ELR (cell line): ENCODE results near the gene CPNE2.

Experiments used
- DNase-seq: peaks from one replicate; pipeline ENCODE4 v3.0.0-alpha.2; 2015; ENCODE audit warnings: low read depth

The CPNE2 gene

GRCh38 chr16:57144027-57144426, 51.6 kb downstream of the CPNE2 start:
- no peak for DNase-seq

DNA sequence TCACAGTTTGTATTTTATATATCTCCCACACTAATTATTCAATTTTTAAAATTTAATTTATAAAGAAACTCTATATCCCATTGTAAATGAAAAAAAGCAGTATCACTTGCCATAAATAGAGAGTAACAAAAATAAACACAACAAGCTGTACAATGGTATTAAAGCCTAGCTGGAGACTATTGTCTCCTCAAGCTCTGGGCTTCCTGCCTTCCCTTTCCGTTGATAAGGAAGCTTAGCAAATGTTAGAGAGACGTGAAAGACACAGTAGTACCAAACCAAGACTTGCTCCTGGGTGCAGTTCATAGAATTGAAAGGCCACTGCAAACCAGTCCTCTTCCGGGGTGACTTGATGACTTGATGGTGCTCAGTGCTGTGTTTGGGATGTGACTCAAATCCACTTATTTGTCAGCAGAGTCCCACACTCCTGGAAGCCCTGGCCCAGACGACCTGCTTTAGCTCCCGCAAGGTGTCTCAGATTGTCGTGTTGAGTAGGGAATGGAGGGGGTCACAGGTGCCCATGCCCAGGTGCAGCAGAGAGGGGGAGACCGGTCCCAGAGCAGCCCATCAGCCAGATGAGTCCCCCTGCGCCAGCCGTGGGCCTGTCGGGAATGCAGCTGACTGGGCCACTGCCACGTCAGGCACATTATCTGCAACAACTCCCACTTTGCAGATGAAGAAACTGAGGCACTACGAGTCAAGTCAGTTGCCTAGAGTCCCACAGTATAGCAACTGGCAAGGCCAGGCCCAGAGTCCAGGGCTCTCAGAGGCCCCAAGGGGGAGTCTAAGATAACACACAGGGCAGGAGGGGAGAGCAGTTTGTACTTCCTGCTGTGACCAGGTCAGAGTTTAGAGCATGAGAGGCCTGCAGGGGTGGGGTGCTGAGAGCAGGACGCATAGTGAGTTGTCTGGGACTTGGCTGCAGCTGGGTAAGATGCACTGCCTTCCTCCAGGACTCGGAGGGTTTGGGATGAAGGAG, 53.0 kb downstream of the CPNE2 start:
- no peak for DNase-seq

DNA sequence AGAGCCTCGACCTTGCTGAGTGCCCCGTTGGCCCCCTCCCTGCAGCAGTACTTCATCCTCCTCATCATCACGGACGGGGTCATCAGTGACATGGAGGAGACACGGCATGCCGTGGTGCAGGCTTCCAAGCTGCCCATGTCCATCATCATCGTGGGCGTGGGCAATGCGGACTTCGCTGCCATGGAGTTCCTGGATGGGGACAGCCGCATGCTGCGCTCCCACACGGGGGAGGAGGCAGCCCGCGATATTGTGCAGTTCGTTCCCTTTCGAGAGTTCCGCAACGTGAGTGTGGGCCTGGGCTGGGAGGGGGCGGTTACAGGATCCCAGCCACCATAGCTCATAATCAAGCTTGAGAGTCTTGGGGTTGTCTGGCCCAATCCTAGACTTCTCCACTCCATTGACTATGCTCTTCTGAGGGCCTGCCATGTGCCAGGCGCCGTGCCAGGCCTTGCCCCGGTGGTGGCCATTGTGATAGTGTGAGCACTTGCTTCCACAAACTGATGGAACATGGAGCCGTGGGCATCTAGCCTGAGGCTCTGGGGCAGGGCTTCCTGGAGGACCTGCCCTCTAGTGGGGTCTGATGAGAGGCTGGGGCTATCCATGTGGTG, 53.8 kb downstream of the CPNE2 start:
- DNase-seq: no peak

GRCh38 chr16:57146735-57147134, 54.4 kb downstream of the CPNE2 start:
- peak; percentile 42 for DNase-seq

DNA sequence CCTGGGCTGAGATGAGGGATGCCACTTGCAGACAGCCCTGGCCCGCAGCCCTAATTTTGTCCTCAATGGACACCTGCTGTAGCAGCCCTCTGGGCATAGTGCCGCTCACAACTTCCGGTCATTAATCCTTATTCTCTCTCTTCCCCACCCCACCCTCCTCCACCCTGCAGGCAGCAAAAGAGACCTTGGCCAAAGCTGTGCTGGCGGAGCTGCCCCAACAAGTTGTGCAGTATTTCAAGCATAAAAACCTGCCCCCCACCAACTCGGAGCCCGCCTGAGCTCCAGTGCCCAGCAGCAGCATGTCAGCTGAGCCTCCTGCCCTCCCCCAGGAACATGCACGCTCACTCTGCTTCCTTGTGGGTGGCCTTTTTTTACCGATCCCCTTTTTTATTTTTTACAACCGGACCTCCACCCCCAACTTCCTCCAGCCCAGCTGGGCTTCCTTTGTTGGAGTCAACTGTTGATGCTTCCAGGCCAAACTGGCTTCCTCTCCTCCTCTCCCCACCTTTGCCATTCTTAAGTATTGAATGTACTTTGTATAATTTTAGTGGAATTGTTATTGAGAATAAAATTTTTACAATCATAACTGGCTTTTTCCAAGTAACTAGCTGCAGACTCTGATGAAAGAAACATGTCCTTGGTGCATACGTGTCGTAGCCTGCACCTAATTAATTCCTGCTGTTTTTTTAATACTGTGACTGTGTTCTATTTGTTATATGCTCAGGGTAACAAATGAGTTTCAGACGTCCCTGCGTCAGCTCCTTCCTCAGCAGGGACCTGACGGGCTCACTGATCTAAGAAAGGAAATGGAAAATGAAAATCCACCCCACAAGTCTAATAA, 55.2 kb downstream of the CPNE2 start:
- no peak for DNase-seq

DNA sequence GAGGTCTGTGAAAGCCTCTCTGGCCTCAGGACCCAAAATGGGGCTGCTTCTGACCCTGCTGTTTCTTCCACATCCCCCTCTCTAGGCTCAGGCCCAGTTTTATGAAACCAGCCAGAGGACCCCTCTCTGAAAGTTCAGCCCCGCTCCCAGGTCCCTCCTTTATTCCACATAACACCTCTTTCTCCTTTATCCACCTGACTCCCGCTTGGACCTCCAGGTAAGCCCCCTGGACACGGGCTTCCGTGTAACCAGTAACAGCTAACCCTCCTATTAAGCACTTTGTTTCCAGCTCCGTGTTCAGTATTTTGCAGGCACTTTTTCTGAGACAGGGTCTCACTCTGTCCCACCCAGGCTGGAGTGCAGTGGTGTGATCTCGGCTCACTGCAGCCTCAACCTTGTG, 56.1 kb downstream of the CPNE2 start:
- no peak for DNase-seq

DNA sequence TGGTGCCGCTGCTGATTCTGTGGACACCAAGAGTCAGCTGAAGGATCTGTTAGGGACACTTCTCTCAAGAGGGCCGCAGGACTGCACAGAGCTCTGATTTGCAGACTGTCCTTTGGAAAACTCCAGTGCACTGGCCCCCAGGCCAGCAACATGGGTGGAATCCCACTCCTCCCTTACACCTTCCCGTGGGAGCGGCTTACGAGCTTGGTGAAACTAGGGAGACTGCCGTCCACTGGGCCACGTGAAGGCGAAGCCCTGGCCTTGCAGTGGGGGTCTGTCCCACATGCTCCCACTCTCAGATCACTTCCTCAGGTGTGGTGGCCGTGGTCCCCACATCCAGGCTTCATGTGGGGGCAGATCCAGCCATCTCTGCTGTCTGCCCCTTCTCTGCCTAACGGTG, 57.0 kb downstream of the CPNE2 start:
- DNase-seq: no peak

DNA sequence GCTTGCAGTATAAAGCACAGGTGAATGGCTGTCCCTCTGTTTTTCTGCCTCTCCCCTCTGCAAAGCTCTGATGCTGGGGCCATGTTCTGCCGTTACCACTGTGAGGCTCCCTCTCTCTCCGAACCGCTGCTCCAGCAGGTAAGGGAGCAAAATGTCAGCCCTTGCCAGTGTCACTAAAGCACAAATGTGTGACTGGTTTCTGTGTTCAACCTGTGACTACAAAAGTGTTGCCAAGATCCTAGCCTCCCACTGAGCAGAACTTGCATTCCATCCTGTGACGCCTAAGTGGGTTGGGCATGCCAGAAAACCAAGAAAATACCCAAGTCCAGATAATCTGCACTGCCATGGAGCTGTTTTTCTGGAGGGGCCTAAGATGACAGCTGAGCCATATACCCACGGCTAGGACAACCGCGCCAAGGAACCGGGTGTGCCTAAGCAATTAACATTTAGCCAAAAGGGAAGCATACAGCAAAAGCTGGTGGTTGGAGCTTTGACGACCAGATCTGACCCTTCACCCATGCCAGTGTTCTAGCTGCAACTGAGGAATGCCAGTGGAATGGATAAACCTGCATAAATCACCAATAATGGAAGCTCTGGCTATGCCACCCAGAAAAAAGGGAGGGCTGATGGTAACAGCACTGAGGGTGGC, 58.4 kb downstream of the CPNE2 start:
- no peak for DNase-seq

DNA sequence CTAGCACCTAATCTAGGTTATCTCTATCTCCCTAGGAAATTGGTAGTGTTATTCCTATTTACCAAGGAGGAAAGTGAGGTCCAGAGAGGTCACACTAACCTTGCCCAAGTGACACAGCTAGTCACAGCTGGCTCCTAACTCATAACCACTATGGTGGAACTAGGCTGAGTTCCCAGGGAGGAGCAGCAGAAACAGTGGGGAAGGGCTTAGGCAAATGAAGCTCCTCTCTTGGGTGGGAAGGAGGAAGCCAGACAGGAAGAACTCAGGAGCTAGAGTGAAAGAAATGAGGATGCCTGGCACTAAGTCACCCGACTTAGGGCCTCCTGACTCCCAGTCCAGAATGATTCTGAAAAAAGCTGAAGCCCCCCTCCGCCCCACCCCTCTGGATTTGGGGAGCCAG, 59.0 kb downstream of the CPNE2 start:
- DNase-seq: no peak

DNA sequence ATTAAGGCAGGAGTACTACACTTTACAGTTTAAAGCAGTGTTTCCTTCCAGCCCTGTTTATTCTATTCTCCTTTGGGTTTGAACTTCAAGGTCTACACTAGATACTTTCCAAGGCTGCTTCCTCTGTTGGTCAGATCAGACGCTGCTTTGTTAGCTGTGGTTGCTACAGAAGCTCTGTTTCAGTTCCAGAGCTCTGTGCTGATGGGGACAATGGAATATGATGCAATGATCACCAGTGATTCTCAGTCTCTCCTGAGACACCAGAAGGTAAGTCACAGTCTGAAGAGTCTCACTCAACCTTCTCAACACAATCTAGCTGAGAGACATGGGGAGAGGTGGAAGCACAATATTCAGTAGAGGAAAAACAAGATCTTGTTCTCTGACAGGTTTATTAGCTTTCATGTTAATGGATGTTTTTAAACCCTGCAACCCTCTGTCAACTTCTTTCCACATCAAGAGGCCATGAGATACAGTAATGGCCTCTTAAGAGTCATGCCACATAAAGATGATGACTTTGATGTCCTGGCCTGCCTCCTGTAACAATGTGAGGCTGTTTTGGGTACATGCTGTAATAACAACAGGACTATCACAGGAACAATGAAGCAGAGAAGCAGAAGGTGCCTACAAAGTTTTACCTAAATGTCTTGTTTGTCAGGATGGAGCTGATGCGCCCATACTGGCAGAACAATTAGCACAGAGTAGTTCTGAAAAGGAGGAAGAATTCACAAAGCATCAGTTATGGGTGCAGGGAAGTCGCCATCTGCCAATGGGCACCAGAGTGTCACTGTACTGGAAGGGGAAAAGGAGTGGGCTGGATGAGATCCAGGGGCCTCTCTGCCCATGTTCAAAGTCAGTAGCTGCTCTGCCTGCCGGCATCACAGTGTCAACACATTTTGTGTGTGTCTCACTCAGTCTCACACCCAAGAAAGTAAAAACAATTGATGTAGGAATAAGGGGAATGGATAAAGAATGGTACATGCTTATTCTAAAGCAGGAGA, 60.0 kb downstream of the CPNE2 start:
- no peak for DNase-seq

DNA sequence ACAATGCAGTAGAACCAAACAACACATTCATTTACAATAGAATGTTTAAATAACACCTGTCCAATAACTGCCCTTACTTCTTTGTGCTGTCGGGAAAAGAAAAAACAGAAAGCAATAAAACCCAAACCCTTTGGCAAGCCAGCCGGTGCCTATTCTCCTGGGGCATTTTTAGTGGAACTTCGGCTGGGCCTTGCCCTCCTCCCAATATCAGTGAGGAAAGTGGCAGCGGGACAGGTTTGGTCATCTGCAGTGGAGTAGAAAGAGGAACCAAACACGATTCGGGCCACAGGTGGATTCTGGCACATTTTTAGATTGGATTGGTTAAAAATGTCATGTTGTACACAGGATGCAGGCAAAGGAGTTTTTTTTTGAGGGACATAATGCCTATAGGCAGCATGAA, 61.5 kb downstream of the CPNE2 start:
- no peak for DNase-seq

DNA sequence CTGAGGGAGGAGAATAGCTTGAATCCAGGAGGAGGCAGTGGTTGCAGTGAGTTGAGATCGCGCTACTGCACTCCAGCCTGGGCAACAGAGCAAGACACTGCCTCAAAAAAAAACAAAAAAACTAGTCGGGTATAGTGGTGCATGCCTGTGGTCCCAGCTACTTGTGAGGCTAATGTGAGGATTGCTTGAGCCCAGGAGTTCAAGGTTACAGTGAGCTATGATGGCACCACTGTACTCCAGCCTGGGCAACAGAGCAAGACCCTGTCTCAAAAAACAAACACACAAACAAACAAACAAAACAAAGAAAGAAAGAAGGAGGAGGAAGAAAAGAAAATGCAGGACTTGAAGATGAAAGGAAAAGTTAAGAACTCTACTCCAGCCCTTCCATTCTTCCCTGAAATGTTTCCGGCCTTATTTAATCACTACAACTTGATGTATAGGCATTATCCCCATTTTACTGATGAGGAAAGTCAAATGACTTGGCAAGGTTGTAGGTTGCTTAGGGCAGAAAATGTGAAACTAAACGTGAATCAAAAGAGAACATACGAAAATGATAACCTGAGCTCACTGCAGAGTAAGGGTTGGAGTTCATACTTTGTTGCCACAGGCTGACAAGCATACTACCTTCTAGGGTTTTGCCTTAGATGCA, 63.4 kb downstream of the CPNE2 start:
- DNase-seq: no peak

DNA sequence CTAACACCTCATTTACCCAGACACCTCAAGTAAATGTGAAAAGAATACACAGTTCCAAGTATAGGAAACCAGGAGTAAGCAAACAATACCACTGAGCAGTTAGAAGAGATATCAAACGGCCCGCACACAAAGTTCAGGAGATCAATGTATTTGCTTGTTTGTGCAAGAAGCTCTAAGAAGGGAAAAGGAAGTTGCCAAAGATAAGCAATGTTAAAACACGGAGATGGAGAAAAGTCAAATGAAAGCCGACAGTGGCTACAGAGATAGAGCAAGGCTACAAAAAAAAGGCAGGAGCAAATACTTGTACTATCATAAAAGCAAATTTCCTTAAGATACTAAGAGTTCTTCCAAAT, 63.9 kb downstream of the CPNE2 start:
- no peak for DNase-seq

- DNase-seq: no peak
Observed at GRCh38 chr16:57157533-57157932, 65.2 kb downstream of the CPNE2 start.

GRCh38 chr16:57159447-57159846, 67.1 kb downstream of the CPNE2 start:
- DNase-seq: no peak

- no peak for DNase-seq
Observed at GRCh38 chr16:57163842-57164241, 71.5 kb downstream of the CPNE2 start.

GRCh38 chr16:57165483-57165882, 73.1 kb downstream of the CPNE2 start:
- DNase-seq: no peak

DNA sequence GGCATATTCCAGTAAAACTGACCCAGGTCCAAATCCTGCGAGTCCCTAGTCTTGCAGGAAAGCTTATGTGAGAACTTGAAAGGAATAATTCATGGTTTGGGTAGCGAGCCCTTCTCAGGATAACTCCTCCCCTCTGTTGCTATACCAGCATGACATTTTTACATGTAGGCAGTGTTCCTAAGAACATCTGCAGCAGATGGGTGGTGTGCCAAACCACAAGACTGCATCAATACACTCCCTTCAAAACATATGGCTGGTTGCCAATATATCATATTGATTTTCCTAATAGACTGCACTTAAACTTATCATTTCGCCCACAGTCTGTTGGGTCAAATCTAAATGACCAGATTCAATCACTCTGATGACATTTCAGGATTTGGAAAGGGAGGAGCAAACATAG, 73.6 kb downstream of the CPNE2 start:
- DNase-seq: no peak

DNA sequence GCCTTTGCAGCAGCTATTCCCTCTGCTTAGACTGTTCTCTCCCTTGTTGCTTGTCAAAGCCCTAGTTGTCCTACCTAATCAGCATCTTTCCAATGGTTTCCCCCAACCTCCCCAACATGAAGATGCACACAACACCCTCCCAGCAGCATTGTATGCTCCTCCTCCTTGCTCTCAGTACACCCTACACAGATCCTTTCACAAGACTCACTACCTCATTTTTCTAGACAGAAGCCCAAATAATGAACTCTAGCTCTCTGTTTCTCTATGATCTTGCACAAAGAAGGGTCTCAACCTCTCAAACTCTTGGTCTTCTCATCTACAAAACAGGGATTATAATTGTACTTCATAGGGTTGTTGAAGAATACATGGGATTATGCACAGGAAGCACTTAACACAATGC, 74.1 kb downstream of the CPNE2 start:
- DNase-seq: no peak

- no peak for DNase-seq
Observed at GRCh38 chr16:57166951-57167350, 74.6 kb downstream of the CPNE2 start.
